SK-N-SH (cell line): ENCODE measurements around the gene NCAM2.

Experiments used
- EP300 ChIP-seq, 2 experiments: IDR thresholded peaks; 2 replicates each; pipeline versions ENCODE4 v1.4.0 to v1.6.1; 2012; ENCODE audit warnings: borderline replicate concordance in 1 of 2, low read depth in 1 of 2, low read length in 1 of 2
- EZH2phosphoT487 ChIP-seq: fragments of 200-600 bp; sonication (generic); IDR thresholded peaks from 2 replicates; pipeline ENCODE4 v1.6.1; 2017; ENCODE audit warnings: low read depth, mixed run types, mild to moderate bottlenecking, antibody characterized with exemption, moderate library complexity, borderline replicate concordance
- FOSL2 ChIP-seq: IDR thresholded peaks from 2 replicates; pipeline ENCODE4 v1.4.0; 2012; ENCODE audit warnings: low read depth, mild to moderate bottlenecking, moderate library complexity, borderline replicate concordance
- FOXJ3 ChIP-seq: sonication (generic); formaldehyde crosslinking; IDR thresholded peaks from 2 replicates; pipeline ENCODE4 v1.5.1; 2020; ENCODE audit warnings: mild to moderate bottlenecking, missing genetic modification reagents
- MEF2A ChIP-seq: IDR thresholded peaks from 2 replicates; pipeline ENCODE4 v1.4.0; 2012; ENCODE audit warnings: low read depth, borderline replicate concordance
- POLR2AphosphoS5 ChIP-seq: IDR thresholded peaks from 2 replicates; pipeline ENCODE4 v1.6.1; 2012; ENCODE audit warnings: low read depth, low read length
- TAF1 ChIP-seq: IDR thresholded peaks from 2 replicates; pipeline ENCODE4 v1.6.1; 2012; ENCODE audit warnings: low read depth, mild to moderate bottlenecking, low read length, moderate library complexity, borderline replicate concordance
- TEAD4 ChIP-seq: IDR thresholded peaks from 2 replicates; pipeline ENCODE4 v1.4.0; 2012; ENCODE audit warnings: mild to moderate bottlenecking, borderline replicate concordance; ENCODE audit not compliant: insufficient read depth
- TF ChIP-seq, protein P1 (sequence below): fragments of 200-600 bp; sonication (generic); IDR thresholded peaks from 2 replicates; pipeline ENCODE4 v1.6.1; 2017; ENCODE audit warnings: antibody characterized with exemption, mild to moderate bottlenecking, moderate library complexity
- TF ChIP-seq, protein P2 (sequence below): IDR thresholded peaks from 2 replicates; pipeline ENCODE4 v1.4.0; 2012; ENCODE audit warnings: low read depth
- TF ChIP-seq, protein P3 (sequence below): IDR thresholded peaks from 2 replicates; pipeline ENCODE4 v1.4.0; 2012; ENCODE audit warnings: low read depth, borderline replicate concordance

DNA sequence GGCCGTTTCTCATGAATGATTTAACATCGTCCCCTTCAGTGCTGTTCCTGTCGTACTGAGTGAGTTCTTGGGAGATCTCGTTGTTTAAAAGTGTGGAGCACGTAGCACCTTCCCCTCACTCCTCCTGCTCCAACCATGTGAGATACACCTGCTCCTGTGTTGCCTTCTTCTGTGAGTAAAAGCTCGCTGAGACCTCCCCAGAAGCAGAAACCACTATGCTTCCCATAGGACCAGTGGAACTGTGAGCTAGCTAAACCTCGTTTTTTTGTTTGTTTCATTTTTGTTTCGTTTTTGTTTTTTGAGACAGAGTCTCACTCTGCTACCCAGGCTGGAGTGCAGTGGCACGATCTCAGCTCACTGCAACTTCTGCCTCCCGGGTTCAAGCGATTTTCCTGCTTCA, 198.6 kb downstream of the NCAM2 start:
- TF ChIP-seq, protein P1, sequence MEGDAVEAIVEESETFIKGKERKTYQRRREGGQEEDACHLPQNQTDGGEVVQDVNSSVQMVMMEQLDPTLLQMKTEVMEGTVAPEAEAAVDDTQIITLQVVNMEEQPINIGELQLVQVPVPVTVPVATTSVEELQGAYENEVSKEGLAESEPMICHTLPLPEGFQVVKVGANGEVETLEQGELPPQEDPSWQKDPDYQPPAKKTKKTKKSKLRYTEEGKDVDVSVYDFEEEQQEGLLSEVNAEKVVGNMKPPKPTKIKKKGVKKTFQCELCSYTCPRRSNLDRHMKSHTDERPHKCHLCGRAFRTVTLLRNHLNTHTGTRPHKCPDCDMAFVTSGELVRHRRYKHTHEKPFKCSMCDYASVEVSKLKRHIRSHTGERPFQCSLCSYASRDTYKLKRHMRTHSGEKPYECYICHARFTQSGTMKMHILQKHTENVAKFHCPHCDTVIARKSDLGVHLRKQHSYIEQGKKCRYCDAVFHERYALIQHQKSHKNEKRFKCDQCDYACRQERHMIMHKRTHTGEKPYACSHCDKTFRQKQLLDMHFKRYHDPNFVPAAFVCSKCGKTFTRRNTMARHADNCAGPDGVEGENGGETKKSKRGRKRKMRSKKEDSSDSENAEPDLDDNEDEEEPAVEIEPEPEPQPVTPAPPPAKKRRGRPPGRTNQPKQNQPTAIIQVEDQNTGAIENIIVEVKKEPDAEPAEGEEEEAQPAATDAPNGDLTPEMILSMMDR, result no peak
- TF ChIP-seq FOXJ3 (CRISPR knock-in tag) (no peak), POLR2AphosphoS5 (no peak), FOSL2 (no peak), MEF2A (no peak), EP300 (IDR thresholded peaks at IDR 0.05; ENCODE audit: borderline replicate concordance in 1 of 2, low read depth in 1 of 2, low read length in 1 of 2) (no peak), TEAD4 (no peak), EZH2phosphoT487 (no peak), TAF1 (no peak)
- TF ChIP-seq, protein P2, sequence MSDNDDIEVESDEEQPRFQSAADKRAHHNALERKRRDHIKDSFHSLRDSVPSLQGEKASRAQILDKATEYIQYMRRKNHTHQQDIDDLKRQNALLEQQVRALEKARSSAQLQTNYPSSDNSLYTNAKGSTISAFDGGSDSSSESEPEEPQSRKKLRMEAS, result no peak
- TF ChIP-seq, protein P3, sequence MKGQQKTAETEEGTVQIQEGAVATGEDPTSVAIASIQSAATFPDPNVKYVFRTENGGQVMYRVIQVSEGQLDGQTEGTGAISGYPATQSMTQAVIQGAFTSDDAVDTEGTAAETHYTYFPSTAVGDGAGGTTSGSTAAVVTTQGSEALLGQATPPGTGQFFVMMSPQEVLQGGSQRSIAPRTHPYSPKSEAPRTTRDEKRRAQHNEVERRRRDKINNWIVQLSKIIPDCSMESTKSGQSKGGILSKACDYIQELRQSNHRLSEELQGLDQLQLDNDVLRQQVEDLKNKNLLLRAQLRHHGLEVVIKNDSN, result no peak
